PC-3 (cell line): ENCODE measurements around the gene GSK3B. TPM values are rescaled to one million over a fixed set of nuclear protein-coding genes. Genes with fewer than 3 reads are reported as not detected.

Experiments
- ATAC-seq: fragments of 200-7000 bp; cut with Tn5 transposase; 2 replicates; pipeline ENCODE4 v1.9.1; 2020; ENCODE audit warnings: mild to moderate bottlenecking, moderate library complexity
- BruUV-seq: library from RNA; stranded (reverse); fragments of 400-500 nt; replicated peaks from 2 replicates; lab custom pipeline; 2021; lab: Mats Ljungman, UMichigan
- CTCF ChIA-PET: fragments of 300-600 bp; sonication (Branson Sonifier 250); formaldehyde crosslinking; loops from one replicate; lab custom pipeline; 2022; ENCODE audit warnings: antibody characterized with exemption; lab: Charles Lee
- POLR2A ChIA-PET: fragments of 300-600 bp; sonication (Branson Sonifier 250); formaldehyde crosslinking; loops from one replicate; lab custom pipeline; 2022; ENCODE audit warnings: antibody characterized with exemption; ENCODE audit not compliant: unreplicated experiment; lab: Charles Lee
- DNase-seq: peaks from one replicate; pipeline ENCODE4 v3.0.0-alpha.2; 2015
- H2AFZ ChIP-seq: fragments of 300-600 bp; sonication (generic); 2 replicates; pipeline ENCODE4 v1.6.0; 2016; ENCODE audit warnings: antibody characterized with exemption, low read length
- H3F3A ChIP-seq: fragments of 300-600 bp; sonication (generic); one replicate; pipeline ENCODE4 v1.6.0; 2017; ENCODE audit warnings: antibody characterized with exemption, low read length, control low read depth, mild to moderate bottlenecking; ENCODE audit not compliant: unreplicated experiment
- H3K27ac ChIP-seq: fragments of 300-600 bp; sonication (generic); 2 replicates; pipeline ENCODE4 v1.5.1; 2016; ENCODE audit warnings: mild to moderate bottlenecking, low read length
- H3K27me3 ChIP-seq: fragments of 300-600 bp; sonication (generic); 2 replicates; pipeline ENCODE4 v1.6.1; 2016; ENCODE audit warnings: low read length, mixed read lengths
- H3K36me3 ChIP-seq: fragments of 300-600 bp; sonication (generic); 2 replicates; pipeline ENCODE4 v1.6.1; 2016; ENCODE audit warnings: low read depth, mixed run types, low read length, mixed read lengths
- H3K4me1 ChIP-seq: fragments of 300-600 bp; sonication (generic); 2 replicates; pipeline ENCODE4 v1.5.1; 2016; ENCODE audit warnings: low read length; ENCODE audit not compliant: insufficient read depth
- H3K4me2 ChIP-seq: fragments of 300-600 bp; sonication (generic); 2 replicates; pipeline ENCODE4 v1.6.0; 2016; ENCODE audit warnings: low read length
- H3K4me3 ChIP-seq: fragments of 300-600 bp; sonication (generic); 2 replicates; pipeline ENCODE4 v1.5.1; 2016; ENCODE audit warnings: mild to moderate bottlenecking, low read length, mixed read lengths
- H3K79me2 ChIP-seq: fragments of 300-600 bp; sonication (generic); 2 replicates; pipeline ENCODE4 v1.6.1; 2017; ENCODE audit warnings: low read length, mixed read lengths
- H3K9ac ChIP-seq: fragments of 300-600 bp; sonication (generic); 2 replicates; pipeline ENCODE4 v1.6.0; 2016; ENCODE audit warnings: mild to moderate bottlenecking, low read length
- H3K9me2 ChIP-seq: fragments of 300-600 bp; sonication (generic); replicated peaks from 2 replicates; pipeline ENCODE4 v1.6.1; 2016; ENCODE audit warnings: mixed run types, low read length, mixed read lengths
- H3K9me3 ChIP-seq: fragments of 300-600 bp; sonication (generic); 2 replicates; pipeline ENCODE4 v1.6.1; 2016; ENCODE audit warnings: low read length, mixed read lengths
- H4K20me1 ChIP-seq: fragments of 300-600 bp; sonication (generic); 2 replicates; pipeline ENCODE4 v1.6.1; 2016; ENCODE audit warnings: low read length, mixed read lengths
- CTCF ChIP-seq: fragments of 300-600 bp; sonication (generic); conservative IDR thresholded peaks from 2 replicates; pipeline ENCODE4 v1.5.1; 2017; ENCODE audit warnings: antibody characterized with exemption, low read depth, mild to moderate bottlenecking, low read length
- EZH2 ChIP-seq: fragments of 300-600 bp; sonication (generic); IDR thresholded peaks from one replicate; pipeline ENCODE4 v1.6.1; 2017; ENCODE audit warnings: antibody characterized with exemption, mild to moderate bottlenecking, low read length; ENCODE audit not compliant: unreplicated experiment
- EZH2phosphoT487 ChIP-seq: fragments of 300-600 bp; sonication (generic); IDR thresholded peaks from 2 replicates; pipeline ENCODE4 v1.6.1; 2018; ENCODE audit warnings: mild to moderate bottlenecking, antibody characterized with exemption, low read length, borderline replicate concordance
- intact Hi-C: fragments of 100-400 bp; cut with micrococcal nuclease; formaldehyde crosslinking; loops from 2 replicates; pipeline ENCODE4 v1.9.0; 2023
- total RNA-seq: library from RNA; depleted of rRNA; stranded (reverse); fragments of >200 nt; gene quantifications from 2 replicates; pipeline ENCODE4 v1.2.3, GENCODE V29; 2014

The GSK3B gene
- total RNA-seq, 1 experiment from 2014 or later, result 55.8 TPM

- no peak for TF ChIP-seq CTCF
- TF ChIP-seq EZH2phosphoT487, result no peak
- no peak for TF ChIP-seq EZH2
- Histone ChIP-seq H3K9me2 (no peaks in the 10 kb centered on the region), H3K9me3 (no peaks in the 10 kb centered on the region), H3K4me1 (peaks cover 20% of the 10 kb centered on the region), H2AFZ (peak overlapping the region; percentile 71; the same call in 1 of the 2 replicates), H3K9ac (peak overlapping the region; percentile 98), H3K79me2 (peaks cover 68% of the 10 kb centered on the region), H3F3A (no peaks in the 10 kb centered on the region), H3K27me3 (no peaks in the 10 kb centered on the region), H3K36me3 (peaks cover 4% of the 10 kb centered on the region; the same call in 1 of the 2 replicates), H3K27ac (peak overlapping the region; percentile 95), H3K4me2 (peak overlapping the region; percentile 93), H4K20me1 (peaks cover 38% of the 10 kb centered on the region), H3K4me3 (peak overlapping the region; percentile 95)
- ATAC-seq (peak; percentile 67), DNase-seq (peak; percentile 100)
- CTCF ChIA-PET, result interaction anchor here (0.9 kb wide), 1 partner anchor 87 kb away, joined by 3 read pairs; no protein-coding TSS in a partner anchor
- no TSS peak for BruUV-seq
- intact Hi-C loops, result loop anchor here (1.0 to 2.0 kb wide), 8 partner anchors 18 to 202 kb away; no protein-coding TSS in a partner anchor
- POLR2A ChIA-PET, result interaction anchor here (0.6 to 1.9 kb wide), 12 partner anchors 17 to 432 kb away, joined by 3 to 34 read pairs (median 8); no protein-coding TSS in a partner anchor
Measured at GRCh38 chr3:120094776-120095225, 554 bp upstream of the GSK3B start.

- Histone ChIP-seq H3K27ac (peak overlapping the region; percentile 95), H3F3A (no peaks in the 10 kb centered on the region), H2AFZ (peak overlapping the region; percentile 62), H3K79me2 (peaks cover 82% of the 10 kb centered on the region), H3K36me3 (no peaks in the 10 kb centered on the region), H3K9ac (peak overlapping the region; percentile 98), H3K4me2 (peak overlapping the region; percentile 84), H3K4me1 (peaks cover 32% of the 10 kb centered on the region), H3K4me3 (peak overlapping the region; percentile 95), H4K20me1 (peaks cover 53% of the 10 kb centered on the region), H3K9me2 (no peaks in the 10 kb centered on the region), H3K9me3 (no peaks in the 10 kb centered on the region), H3K27me3 (no peaks in the 10 kb centered on the region)
- no peak for ATAC-seq
- TF ChIP-seq EZH2phosphoT487 (no peak), EZH2 (no peak), CTCF (no peak)
- intact Hi-C loops, result no loop called here
- TSS peak; percentile 40 for BruUV-seq
- CTCF ChIA-PET, result interaction anchor here (0.7 kb wide), 1 partner anchor 200 kb away, joined by 3 read pairs; no protein-coding TSS in a partner anchor
- peak; percentile 35 for DNase-seq
- POLR2A ChIA-PET, result interaction anchor here (0.6 to 0.9 kb wide), 3 partner anchors 42 to 245 kb away, joined by 3 to 15 read pairs (median 5); no protein-coding TSS in a partner anchor
Measured at GRCh38 chr3:120093119-120093910, 932 bp downstream of the GSK3B start.
